ENCODE results near the gene METTL9. TPM values are rescaled to one million over a fixed set of nuclear protein-coding genes. Genes with fewer than 3 reads are reported as not detected.

Gene METTL9
- total and polyA plus RNA-seq, 2 of the 13 experiments (the other 11 are each of a cell fraction or from before 2014, with no cell fraction given): 123 to 204 TPM

DNA sequence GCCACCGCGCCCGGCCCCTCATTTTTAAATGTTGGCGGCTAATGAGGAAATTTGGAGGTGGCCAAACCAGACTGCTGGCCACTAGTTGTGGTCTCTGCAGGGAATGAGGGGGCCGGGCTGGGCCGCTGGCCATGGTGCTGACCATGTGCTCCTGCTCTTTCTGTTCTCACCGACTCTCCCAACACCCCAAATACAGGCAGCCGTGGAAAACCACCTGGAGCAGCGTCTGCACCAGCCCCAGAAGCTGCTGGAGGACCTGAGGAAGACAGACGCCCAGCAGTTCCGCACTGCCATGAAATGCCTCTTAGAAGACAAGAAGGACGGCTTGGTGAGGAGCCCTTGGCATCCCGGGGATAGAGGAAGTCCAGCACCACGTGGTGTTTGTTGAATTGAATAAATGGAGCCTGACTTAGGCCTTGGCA is 85.7 kb downstream of the METTL9 start (continued):
- no peak for TF ChIP-seq ZHX1 (CRISPR knock-in tag; IDR thresholded peaks at IDR 0.05; ENCODE audit: low read depth)
- TF ChIP-seq ZFP1 (CRISPR knock-in tag; IDR thresholded peaks at IDR 0.05): no peak
- no peak for TF ChIP-seq HOMEZ (CRISPR knock-in tag; IDR thresholded peaks at IDR 0.05; ENCODE audit: low read depth)
- TF ChIP-seq YY1 (IDR thresholded peaks at IDR 0.05; ENCODE audit: insufficient read depth, insufficient replicate concordance, low read depth, low read length): no peak
- no peak for TF ChIP-seq ZNF660 (CRISPR knock-in tag; IDR thresholded peaks at IDR 0.05; ENCODE audit: borderline replicate concordance, low read depth)
- no peak for TF ChIP-seq ZNF350 (CRISPR knock-in tag; IDR thresholded peaks at IDR 0.05; ENCODE audit: borderline replicate concordance, low read depth)
- TF ChIP-seq ZNF101 (CRISPR knock-in tag; IDR thresholded peaks at IDR 0.05; ENCODE audit: borderline replicate concordance, low read depth): no peak
- no peak for TF ChIP-seq ZNF3 (CRISPR knock-in tag; IDR thresholded peaks at IDR 0.05)
- TF ChIP-seq BRCA1 (CRISPR knock-in tag; IDR thresholded peaks at IDR 0.05): 0 out of 2 replicates have a peak, but pooled peaks have one; percentile 43
- TF ChIP-seq NR2C2 (CRISPR knock-in tag; IDR thresholded peaks at IDR 0.05; ENCODE audit: borderline replicate concordance): no peak
- TF ChIP-seq STAT5B (CRISPR knock-in tag; IDR thresholded peaks at IDR 0.05): 0 out of 2 replicates have a peak, but pooled peaks have one; percentile 50
- TF ChIP-seq TEAD2 (CRISPR knock-in tag; IDR thresholded peaks at IDR 0.05): no peak
- TF ChIP-seq, protein P1, sequence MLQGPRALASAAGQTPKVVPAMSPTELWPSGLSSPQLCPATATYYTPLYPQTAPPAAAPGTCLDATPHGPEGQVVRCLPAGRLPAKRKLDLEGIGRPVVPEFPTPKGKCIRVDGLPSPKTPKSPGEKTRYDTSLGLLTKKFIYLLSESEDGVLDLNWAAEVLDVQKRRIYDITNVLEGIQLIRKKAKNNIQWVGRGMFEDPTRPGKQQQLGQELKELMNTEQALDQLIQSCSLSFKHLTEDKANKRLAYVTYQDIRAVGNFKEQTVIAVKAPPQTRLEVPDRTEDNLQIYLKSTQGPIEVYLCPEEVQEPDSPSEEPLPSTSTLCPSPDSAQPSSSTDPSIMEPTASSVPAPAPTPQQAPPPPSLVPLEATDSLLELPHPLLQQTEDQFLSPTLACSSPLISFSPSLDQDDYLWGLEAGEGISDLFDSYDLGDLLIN (CRISPR knock-in tag; IDR thresholded peaks at IDR 0.05; ENCODE audit: borderline replicate concordance): no peak
- TF ChIP-seq, protein P2, sequence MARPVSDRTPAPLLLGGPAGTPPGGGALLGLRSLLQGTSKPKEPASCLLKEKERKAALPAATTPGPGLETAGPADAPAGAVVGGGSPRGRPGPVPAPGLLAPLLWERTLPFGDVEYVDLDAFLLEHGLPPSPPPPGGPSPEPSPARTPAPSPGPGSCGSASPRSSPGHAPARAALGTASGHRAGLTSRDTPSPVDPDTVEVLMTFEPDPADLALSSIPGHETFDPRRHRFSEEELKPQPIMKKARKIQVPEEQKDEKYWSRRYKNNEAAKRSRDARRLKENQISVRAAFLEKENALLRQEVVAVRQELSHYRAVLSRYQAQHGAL (CRISPR knock-in tag; IDR thresholded peaks at IDR 0.05; ENCODE audit: not compliant biosample characterization): peak; percentile 41
- no peak for TF ChIP-seq ZNF24 (IDR thresholded peaks at IDR 0.05)
- TF ChIP-seq, protein P3, sequence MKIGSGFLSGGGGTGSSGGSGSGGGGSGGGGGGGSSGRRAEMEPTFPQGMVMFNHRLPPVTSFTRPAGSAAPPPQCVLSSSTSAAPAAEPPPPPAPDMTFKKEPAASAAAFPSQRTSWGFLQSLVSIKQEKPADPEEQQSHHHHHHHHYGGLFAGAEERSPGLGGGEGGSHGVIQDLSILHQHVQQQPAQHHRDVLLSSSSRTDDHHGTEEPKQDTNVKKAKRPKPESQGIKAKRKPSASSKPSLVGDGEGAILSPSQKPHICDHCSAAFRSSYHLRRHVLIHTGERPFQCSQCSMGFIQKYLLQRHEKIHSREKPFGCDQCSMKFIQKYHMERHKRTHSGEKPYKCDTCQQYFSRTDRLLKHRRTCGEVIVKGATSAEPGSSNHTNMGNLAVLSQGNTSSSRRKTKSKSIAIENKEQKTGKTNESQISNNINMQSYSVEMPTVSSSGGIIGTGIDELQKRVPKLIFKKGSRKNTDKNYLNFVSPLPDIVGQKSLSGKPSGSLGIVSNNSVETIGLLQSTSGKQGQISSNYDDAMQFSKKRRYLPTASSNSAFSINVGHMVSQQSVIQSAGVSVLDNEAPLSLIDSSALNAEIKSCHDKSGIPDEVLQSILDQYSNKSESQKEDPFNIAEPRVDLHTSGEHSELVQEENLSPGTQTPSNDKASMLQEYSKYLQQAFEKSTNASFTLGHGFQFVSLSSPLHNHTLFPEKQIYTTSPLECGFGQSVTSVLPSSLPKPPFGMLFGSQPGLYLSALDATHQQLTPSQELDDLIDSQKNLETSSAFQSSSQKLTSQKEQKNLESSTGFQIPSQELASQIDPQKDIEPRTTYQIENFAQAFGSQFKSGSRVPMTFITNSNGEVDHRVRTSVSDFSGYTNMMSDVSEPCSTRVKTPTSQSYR (CRISPR knock-in tag; IDR thresholded peaks at IDR 0.05; ENCODE audit: borderline replicate concordance): peak; percentile 36; the same call in 1 of the 2 replicates
- TF ChIP-seq, protein P4, sequence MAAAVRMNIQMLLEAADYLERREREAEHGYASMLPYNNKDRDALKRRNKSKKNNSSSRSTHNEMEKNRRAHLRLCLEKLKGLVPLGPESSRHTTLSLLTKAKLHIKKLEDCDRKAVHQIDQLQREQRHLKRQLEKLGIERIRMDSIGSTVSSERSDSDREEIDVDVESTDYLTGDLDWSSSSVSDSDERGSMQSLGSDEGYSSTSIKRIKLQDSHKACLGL (CRISPR knock-in tag; IDR thresholded peaks at IDR 0.05): peak; percentile 34; the same call in 1 of the 2 replicates
- no peak for TF ChIP-seq ATF7 (IDR thresholded peaks at IDR 0.05)
- TF ChIP-seq ATF7 (CRISPR knock-in tag; IDR thresholded peaks at IDR 0.05): no peak
- TF ChIP-seq NR1H2 (CRISPR knock-in tag; IDR thresholded peaks at IDR 0.05; ENCODE audit: borderline replicate concordance, low read depth): no peak
- TF ChIP-seq, protein P5, sequence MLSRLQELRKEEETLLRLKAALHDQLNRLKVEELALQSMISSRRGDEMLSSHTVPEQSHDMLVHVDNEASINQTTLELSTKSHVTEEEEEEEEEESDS (CRISPR knock-in tag; IDR thresholded peaks at IDR 0.05; ENCODE audit: borderline replicate concordance): no peak

Data from HepG2 (cell line).